Measurements from ENCODE around the gene PITX1. TPM values are rescaled to one million over a fixed set of nuclear protein-coding genes. Genes with fewer than 3 reads are reported as not detected.

The PITX1 gene
- total RNA-seq, 2 experiments from 2014 or later, result 0.10 to 0.15 TPM

DNA sequence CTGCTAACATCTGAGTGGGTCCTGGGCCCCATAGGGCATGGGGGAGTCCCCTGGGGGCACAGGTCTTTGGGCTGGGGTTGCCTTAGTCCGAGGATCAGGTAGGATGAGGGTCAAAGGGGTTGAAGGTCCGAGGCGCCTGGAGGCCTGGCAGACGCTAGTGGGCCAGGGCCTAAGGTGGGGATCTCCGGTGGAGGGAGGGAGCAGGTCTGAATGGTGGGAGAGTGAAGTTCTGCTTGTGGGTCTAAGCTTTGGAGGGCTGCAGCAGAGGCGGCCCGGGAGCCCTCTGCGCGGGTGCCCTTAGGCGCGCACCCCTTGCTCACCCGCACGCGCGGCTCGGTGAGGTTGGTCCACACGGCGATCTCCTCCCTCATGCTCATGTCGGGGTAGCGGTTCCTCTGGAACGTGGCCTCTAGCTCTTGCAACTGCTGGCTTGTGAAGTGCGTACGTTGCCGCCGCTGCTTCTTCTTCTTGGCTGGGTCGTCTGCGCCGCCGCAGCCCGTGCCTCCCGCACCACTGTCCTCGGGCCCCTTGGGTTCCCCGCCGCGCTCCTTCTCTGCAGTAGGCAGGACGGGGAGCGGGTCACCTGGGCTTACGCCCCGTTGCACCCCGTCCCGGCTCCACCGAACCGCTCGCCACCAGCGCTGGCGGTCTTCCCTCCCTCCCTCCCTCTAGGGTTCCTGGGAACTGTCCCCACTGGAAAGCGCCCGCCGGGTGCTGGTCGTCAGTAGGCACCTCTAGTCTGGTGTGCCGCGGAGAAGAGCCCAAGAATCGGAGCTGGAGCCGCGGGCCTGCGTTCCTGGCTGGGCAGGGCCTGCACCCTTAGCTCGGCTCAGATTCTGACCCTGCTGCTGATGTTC lies 2.8 kb downstream of the PITX1 start:
- POLR2A ChIA-PET, result no interaction called here
- CTCF ChIA-PET, result no interaction called here

- POLR2A ChIA-PET, result no interaction called here
- CTCF ChIA-PET, result no interaction called here
Measured at GRCh38 chr5:135030123-135030955, 3.7 kb downstream of the PITX1 start.

DNA sequence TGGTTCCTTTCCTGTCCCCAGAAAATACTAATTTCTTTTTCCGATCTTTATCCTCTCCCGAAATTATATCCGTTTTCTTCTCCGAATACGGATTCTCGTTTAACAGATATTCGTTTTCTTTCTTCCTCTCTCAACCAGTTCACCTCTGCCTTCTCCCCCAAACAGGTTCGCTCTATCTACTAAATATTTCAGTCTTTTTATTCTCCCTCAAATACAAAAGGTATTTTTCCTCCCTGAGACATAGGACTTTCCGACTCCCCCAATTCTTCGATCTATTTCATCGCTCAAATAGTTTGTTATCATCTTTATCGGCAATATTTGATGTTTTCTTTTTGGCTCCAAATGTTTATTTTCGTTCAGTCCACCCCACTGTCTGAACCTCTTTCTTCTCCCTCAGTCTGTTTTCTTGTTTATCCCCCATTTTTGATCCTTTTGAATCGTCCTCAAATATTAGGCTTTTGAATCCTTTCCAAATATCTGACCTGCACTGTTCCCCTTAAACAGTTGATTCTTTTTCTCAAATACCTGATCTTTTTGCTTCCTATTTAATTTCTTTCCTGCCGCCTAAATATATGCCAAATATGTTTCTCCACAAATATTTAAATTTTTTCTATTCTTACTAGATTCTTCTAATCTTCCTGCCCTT lies 4.4 kb downstream of the PITX1 start:
- POLR2A ChIA-PET, result no interaction called here
- CTCF ChIA-PET, result no interaction called here

DNA sequence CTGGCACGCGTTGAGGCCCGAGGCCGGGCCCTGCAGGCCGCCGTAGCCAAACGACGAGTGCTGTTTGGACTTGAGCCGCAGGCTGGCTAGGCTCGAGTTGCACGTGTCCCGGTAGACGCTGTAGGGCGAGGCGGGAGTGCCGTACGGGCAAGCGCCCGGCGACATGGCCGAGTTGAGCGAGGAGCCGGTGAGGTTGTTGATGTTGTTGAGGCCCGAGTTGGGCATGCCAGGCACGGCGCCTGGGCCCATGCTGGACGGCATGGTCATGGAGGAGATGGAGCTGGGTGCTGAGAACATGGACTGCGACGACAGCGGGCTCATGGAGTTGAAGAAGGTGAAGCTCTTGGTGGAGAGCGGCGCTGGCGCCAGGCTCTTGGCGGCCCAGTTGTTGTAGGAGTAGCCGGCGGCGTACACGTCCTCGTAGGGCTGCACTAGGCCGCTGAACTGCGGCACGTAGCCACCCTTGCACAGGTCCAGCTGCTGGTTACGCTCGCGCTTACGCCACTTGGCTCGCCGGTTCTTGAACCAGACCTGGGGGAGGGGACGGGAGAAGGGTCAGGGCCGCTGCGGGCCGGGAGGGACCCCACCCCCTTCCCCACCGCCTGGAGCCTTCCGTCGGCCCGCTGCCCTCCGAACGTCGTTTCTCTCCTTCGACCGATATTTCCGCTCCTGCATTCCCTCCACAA lies 5.1 kb downstream of the PITX1 start:
- POLR2A ChIA-PET, result no interaction called here
- CTCF ChIA-PET, result no interaction called here

- CTCF ChIA-PET, result no interaction called here
Measured at GRCh38 chr5:135027697-135028615, 6.1 kb downstream of the PITX1 start.

DNA sequence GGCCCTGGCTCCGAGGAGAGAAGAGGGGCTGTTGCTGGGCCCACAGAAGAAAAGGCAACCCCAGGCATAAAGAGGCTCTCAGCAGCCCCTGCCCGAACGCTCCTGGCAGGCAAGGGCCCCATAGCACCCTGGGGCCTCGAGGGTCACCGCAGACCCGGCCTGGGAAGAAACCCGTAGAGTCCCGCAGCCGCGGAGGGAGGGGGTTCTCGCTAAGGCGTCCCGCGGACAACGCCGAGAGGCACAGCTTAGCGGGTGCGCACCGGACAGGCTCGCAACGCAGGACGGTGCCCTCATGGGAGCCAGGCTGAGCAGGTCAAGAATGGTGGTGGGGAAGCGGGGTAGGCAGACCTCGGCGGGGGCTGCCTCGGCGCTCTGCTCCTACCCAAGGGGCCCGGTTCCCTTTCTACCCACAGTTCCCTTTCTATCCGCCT lies 6.7 kb downstream of the PITX1 start:
- POLR2A ChIA-PET, result no interaction called here

More at GRCh38 chr5:135027697-135028615, 6.1 kb downstream of the PITX1 start:
- POLR2A ChIA-PET, result no interaction called here

DNA sequence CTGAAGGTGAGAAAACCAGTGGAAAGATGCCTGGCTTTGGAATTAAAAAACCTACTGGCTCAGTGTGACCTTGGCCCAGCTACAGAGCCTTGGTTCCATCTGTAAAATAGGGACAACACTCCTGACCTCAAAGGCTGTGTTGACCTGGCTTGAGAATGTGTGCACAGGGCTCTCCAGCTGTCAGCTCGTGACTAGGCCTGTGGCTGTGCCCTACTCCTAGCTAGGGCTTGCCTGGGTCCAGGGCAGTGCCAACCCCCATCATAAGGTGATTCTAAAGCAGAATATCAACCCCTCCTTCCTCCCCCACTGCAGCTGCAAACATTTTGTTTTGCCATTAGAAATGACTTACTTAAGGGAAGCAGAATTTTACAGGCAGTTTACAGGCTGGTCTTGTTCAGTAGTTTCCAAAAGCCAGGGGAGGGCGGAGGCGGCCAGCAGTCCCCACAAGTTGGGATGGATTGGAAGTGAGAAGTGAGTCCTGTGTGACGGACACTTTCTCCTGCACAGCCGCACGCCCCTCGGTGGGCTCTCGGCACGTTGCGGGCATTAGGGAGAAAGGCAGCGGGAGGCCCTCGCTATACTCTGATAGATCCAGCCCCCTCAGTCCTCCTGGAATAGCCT lies 7.3 kb downstream of the PITX1 start:
- POLR2A ChIA-PET, result no interaction called here
- CTCF ChIA-PET, result no interaction called here

More for the DNA sequence above, 6.7 kb downstream of the PITX1 start:
- CTCF ChIA-PET, result no interaction called here

DNA sequence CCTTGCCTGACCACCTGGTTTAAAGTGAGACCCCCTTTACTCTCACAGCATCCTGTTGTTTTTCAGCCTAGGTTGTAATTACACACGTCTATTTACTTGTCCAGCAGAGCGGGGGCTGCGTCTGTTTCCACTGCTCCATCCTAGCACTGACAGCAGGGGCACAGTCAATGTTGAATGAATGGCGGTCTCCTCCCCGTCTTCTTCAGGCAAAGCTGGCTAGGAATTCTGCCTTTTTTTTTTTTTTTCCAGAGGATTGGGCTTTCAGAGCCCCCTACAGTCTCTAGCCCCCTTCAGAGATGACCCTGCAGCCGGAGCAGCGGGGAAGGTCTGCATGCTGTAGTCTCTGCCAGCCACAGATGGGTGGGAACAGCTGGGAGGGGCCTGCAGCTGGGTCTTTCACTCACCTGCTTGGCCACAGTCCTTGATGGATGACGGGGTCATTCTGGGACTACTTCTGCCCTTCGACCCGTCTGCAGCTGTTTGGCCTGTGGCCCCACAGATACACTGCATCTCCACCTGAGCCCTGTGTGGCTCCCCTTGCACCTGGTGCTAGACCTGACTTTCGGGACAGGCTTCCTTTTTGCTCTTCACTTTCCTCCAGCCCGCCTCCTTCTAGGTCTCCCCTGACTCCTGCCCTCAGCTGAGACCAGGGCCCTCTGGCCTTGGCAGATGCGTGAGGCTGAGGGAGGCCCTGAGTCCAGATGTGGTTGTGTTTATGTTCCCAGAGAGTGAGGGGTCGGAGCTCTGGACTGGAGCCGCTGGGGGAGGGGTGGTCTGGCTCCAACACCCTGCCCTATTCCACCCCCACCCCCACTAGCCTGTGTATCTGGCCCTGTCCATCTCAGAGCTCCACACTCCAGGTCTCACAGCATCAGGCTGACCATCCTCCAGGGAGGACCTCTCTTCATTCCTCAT lies 8.0 kb downstream of the PITX1 start:
- ChIA-PET POLR2A (no interaction called here), CTCF (no interaction called here)

DNA sequence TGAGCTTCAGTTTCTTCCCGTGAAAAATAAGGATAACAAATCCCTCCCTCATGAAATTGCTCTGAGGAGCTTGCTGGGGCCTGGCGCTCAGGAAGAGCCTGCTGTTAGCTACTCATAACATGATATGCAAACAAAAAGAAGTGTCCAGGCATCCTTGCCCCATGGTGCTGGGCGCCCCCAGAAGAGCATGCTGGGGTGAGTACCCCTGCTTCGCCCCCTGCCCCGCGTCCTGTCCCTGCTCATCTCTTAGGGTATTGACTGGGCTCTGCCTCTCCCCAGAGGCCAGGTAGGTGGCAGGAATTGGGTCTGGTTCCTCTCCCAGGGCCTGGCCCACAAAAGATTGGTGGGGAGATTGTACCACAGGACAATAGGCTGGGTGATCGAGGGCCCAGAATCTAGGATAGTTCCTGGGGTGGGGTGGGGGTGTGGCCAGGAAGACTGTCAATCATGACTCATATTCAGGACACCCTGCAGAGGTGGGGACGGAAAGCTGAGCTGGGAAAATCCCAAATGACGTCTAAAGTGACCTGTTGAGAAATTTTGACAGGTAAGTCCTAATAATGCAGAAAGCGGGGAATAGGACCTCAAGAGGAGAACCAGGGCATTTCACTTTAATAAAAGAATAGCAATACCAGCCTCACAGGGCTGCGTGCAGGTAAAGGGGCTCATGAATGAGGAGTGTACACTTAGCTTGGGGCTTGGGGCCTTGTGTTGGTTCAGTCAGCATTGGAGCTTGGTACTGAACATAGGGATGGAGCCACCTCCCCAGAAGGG lies 8.9 kb downstream of the PITX1 start:
- ChIA-PET CTCF (no interaction called here), POLR2A (no interaction called here)

DNA sequence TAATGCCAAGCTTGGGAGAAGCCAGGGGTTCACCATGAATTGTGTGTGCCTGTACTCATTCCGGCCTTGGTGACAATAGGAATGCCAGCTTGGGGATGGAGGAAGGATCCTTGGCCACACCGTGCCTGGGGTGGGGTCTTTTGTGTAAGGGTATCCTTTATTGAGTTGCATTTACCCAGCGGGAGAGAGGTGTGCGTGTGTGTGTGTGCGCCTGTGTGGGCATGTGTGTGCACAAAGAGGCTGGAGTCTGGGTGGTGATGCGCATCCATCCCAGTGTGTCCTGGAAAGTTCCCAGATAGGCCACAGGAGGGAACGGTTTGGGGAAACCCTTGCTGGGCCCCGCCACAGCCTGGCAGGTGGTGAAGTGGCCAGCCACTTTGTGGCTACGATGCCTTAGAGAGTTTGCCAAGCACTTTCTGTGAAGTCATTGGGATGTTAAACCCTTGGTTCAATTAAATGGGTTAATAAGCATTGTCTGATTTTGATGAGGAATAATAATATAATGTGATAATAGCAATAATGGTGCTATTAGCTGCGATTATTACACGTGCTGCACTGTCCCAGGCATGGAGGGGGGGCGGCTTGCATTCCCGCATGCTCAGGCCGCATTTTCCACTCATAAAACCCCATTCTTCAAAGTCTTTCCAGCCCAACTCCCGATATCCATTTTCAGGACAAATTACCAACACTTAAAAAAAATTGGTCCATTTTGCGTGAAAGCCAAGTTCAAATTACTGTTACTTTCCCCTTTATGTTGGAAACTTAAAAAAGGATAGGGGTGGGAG lies 13.7 kb downstream of the PITX1 start:
- CTCF ChIA-PET, result no interaction called here

GRCh38 chr5:135019314-135019713 lies 14.7 kb downstream of the PITX1 start:
- POLR2A ChIA-PET, result no interaction called here
- CTCF ChIA-PET, result no interaction called here

More for the DNA sequence above, 13.7 kb downstream of the PITX1 start:
- POLR2A ChIA-PET, result no interaction called here

DNA sequence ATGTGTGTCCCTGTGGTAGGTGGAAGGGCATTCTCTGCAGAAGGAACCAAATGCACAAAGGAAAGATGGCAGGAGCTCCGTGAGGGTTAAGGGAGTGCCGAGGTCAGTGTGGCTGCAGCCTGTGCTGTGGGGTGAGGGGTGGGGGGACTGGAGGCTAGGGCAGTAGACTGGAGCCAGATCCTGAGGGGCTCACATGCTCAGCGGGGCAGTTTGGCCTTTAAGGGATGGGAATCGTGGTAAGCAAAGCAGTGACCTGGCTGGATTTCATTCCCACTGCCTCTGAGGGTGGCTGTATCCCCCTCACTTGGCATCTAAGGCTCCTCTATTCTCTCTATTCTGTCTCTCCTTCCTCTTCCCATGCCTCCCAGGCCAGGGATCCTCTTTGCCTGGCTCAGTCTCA lies 15.6 kb downstream of the PITX1 start:
- ChIA-PET CTCF (no interaction called here), POLR2A (no interaction called here)

DNA sequence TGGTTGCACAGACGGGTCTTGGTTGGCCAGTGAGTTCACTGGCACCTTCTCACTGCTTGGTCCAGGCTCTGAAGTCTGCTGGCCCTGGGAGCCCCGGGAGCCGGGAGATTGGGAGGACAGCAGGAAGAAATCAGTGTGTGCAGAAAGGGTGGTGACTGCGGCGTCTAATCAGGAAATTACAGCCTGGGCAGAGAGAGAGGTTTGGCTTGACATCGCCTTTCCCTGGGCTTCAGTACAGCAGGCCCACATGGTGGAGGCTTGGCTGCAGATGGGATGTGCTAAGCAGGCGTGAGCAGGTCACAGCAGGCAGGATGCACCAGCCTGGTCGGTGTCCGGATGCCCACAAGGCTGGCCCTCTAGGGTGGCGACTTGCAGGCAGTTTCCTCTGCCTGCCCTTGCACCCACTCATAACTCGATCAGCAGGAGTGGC lies 17.2 kb downstream of the PITX1 start:
- CTCF ChIA-PET, result no interaction called here
- POLR2A ChIA-PET, result no interaction called here

DNA sequence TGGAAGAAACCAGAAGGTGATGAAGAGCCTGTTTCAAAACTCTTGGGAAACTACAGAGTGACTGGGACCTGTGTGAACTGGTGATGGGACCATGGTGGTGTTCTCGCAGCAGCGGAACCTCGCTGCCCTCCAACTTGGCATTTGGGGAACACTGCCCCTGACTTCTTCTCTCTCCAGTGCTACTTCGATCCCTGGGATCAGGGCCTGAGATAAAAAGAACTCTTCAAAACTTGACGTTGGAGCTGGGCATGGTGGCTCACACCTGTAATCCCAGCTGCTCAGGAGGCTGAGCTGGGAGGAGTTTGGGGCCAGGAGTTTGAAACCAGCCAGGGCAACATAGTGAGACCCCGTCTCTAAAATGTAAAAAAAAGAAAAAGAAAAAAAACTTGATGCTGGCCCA lies 18.1 kb downstream of the PITX1 start:
- ChIA-PET POLR2A (no interaction called here), CTCF (no interaction called here)

DNA sequence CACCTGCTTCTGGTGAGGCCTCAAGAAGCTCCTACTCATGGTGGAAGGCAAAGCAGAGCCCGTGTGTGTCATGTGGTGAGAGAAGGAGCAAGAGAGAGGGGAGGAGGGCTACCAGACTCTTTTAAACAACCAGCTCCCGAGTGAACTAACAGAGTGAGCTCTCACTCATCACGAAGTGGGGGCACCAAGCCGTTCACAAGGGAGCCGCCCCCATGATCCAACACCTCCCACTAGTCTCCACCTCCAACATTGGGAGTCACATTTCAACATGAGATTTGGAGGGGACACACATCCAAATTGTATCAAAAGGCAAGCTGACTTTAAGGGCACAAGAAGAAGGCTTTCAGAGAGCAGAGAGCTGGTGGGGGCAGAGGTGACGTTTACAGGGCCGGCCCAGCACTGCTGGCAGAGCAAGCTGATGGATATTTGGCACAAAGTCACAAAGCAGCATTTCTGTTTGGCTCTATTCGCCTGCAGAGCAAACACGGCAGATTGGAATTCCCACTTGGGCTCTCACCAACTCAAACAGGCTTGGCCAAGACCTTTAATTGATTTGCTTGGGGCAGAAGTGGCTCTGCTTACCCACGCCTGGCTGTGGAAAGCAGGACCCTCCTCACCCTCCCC lies 20.0 kb downstream of the PITX1 start:
- ChIA-PET CTCF (no interaction called here), POLR2A (no interaction called here)

DNA sequence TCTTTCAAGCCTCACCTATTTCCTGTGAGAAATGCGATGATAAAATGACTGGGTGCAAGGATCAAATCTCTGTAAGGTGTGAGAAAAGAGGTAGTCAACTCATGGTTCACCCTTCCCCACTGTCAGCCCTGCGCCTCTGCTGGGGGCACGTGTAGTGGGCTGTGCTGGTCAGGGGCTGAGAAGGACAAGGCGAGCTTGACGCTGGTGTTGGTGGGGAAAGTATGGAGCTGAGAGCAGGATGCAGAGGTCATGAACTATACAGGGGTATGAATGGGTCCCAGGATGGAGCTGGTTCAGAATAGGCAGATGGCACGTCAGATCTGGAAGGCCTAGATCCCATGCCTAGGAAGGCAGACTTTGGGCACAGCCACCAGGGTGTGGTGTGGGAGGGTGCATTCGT lies 20.6 kb downstream of the PITX1 start:
- ChIA-PET POLR2A (no interaction called here), CTCF (no interaction called here)
